Kidney (tissue), 14 donors: Measurements from ENCODE around the gene PCYOX1L. TPM values are rescaled to one million over a fixed set of nuclear protein-coding genes. Genes with fewer than 3 reads are reported as not detected.
A peak's percentile ranks its signal among the peaks of the same experiment; 100 is the strongest.

ENCODE experiments used
- DNase-seq, 5 donors: peaks; one replicate each; pipeline ENCODE4 v3.0.0-alpha.2; 2013 to 2020
- FAIRE-seq: peaks from 2 replicates; lab custom pipeline; 2012; peaks lifted over from hg19 to GRCh38; lab: Jason Lieb, UNC
- H3K27ac ChIP-seq, 2 donors: one replicate each; pipeline ENCODE4 v1.7.0; 2013; ENCODE audit warnings: low read depth in 2 of 2, low read length in 2 of 2, inconsistent platforms in 1 of 2
- H3K27me3 ChIP-seq: one replicate; pipeline ENCODE4 v1.7.1; 2013; ENCODE audit warnings: low read length, inconsistent platforms; ENCODE audit not compliant: control insufficient read depth, insufficient read depth
- H3K36me3 ChIP-seq, 3 donors: one replicate each; pipeline versions ENCODE4 v1.7.0 to v1.7.1; 2013; ENCODE audit warnings: low read length in 3 of 3, control low read depth in 1 of 3, inconsistent platforms in 1 of 3; ENCODE audit not compliant: insufficient read depth in 3 of 3, control insufficient read depth in 2 of 3
- H3K4me1 ChIP-seq, 3 donors: one replicate each; pipeline versions ENCODE4 v1.7.0 to v1.7.1; 2013; ENCODE audit warnings: low read length in 3 of 3, inconsistent platforms in 1 of 3, low read depth in 1 of 3; ENCODE audit not compliant: control insufficient read depth in 2 of 3, insufficient read depth in 2 of 3
- H3K4me3 ChIP-seq, 3 donors: one replicate each; pipeline versions ENCODE4 v1.7.0 to v1.8.1; 2013; ENCODE audit warnings: low read length in 3 of 3, control low read depth in 1 of 3, inconsistent platforms in 1 of 3
- H3K9ac ChIP-seq, 3 donors: one replicate each; pipeline versions ENCODE4 v1.7.0 to v1.7.1; 2013; ENCODE audit warnings: low read length in 3 of 3, control low read depth in 1 of 3, inconsistent platforms in 1 of 3
- H3K9me3 ChIP-seq, 3 donors: one replicate each; pipeline versions ENCODE4 v1.7.0 to v1.7.1; 2013; ENCODE audit warnings: low read length in 3 of 3, control low read depth in 1 of 3, inconsistent platforms in 1 of 3; ENCODE audit not compliant: control insufficient read depth in 2 of 3, insufficient read depth in 1 of 3
- intact Hi-C: fragments of 100-400 bp; cut with DNase I; formaldehyde crosslinking; loops from one replicate; pipeline ENCODE4 v1.11.1; 2022
- polyA plus RNA-seq: library from polyadenylated mRNA; stranded (reverse); fragments of 350-450 nt; fragmentation: Illumina TruSeq; extraction: RNeasy Lipid Tissue Mini Kit (QIAGEN cat#74804); gene quantifications from one replicate; pipeline ENCODE4 v1.2.3, GENCODE V29; 2014; ENCODE audit warnings: low read depth, low replicate concordance; ENCODE audit not compliant: insufficient read depth
- total RNA-seq: library from RNA; stranded (reverse); fragmentation: NEBNext Ultra II Directional; extraction: Animal tissue kit (Norgen Biotek cat#: 25700); gene quantifications from one replicate; pipeline ENCODE4 v1.2.1, GENCODE V29; 2021
- TF ChIP-seq, protein P1 (sequence below): IDR thresholded peaks from 3 replicates; pipeline ENCODE4 v1.5.1; 2012; ENCODE audit warnings: mild to moderate bottlenecking, moderate library complexity, borderline replicate concordance; ENCODE audit not compliant: insufficient read depth; ENCODE audit errors: extremely low read depth
- donor health status: control.
- donor health status: control.
- donor health status: control.
- donor health status: control.
- donor health status: control.
- donor health status: DM: yes; HTN: yes; CAD: no.
- donor health status: Normal renal cell carcinoma (clear cell type).

Gene PCYOX1L
- total and polyA plus RNA-seq, 2 donors from 2014 or later: 7.2 to 9.0 TPM

GRCh38 chr5:149345147-149345891 lies 12.5 kb upstream of the PCYOX1L start, which contains the start of gene GRPEL2:
TSS of gene GRPEL2 (plus strand) at chr5:149345499. CDS start at chr5:149345540, 41 bp downstream.
- peak within 1 kb of the TSS; percentile 87 to 98 (median 98) for H3K4me3 ChIP-seq
- no peaks in the 10 kb centered on the region for H3K9me3 ChIP-seq
- intact Hi-C loops: no loop called here
- peak within 1 kb of the TSS; percentile 59 to 80 for H3K27ac ChIP-seq
- DNase-seq: peak; percentile 97 to 99 (median 98)
- H3K27me3 ChIP-seq: no peaks in the 10 kb centered on the region
- TF ChIP-seq, protein P1, sequence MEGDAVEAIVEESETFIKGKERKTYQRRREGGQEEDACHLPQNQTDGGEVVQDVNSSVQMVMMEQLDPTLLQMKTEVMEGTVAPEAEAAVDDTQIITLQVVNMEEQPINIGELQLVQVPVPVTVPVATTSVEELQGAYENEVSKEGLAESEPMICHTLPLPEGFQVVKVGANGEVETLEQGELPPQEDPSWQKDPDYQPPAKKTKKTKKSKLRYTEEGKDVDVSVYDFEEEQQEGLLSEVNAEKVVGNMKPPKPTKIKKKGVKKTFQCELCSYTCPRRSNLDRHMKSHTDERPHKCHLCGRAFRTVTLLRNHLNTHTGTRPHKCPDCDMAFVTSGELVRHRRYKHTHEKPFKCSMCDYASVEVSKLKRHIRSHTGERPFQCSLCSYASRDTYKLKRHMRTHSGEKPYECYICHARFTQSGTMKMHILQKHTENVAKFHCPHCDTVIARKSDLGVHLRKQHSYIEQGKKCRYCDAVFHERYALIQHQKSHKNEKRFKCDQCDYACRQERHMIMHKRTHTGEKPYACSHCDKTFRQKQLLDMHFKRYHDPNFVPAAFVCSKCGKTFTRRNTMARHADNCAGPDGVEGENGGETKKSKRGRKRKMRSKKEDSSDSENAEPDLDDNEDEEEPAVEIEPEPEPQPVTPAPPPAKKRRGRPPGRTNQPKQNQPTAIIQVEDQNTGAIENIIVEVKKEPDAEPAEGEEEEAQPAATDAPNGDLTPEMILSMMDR: no peak
- peaks cover 0 to 5% (median 0%) of the 10 kb centered on the region in 3 donors for H3K4me1 ChIP-seq
- H3K9ac ChIP-seq: peak within 1 kb of the TSS; percentile 78 to 87 (median 84)
- FAIRE-seq: peak; percentile 38
- peaks cover 1 to 21% (median 8%) of the 10 kb centered on the region in 3 donors for H3K36me3 ChIP-seq

GRCh38 chr5:149345892-149346222 lies 12.0 kb upstream of the PCYOX1L start:
- FAIRE-seq (no peak), DNase-seq (peak in 1 of 5 donors; percentile 42)
- peaks cover 4 to 26% (median 12%) of the 10 kb centered on the region in 3 donors for H3K36me3 ChIP-seq
- no peaks in the 10 kb centered on the region for H3K27me3 ChIP-seq
- peak overlapping the region; percentile 78 to 87 (median 84) for H3K9ac ChIP-seq
- peaks cover 0 to 5% (median 0%) of the 10 kb centered on the region in 3 donors for H3K4me1 ChIP-seq
- no peaks in the 10 kb centered on the region for H3K9me3 ChIP-seq
- intact Hi-C loops: no loop called here
- peak overlapping the region; percentile 87 to 98 (median 98) for H3K4me3 ChIP-seq
- H3K27ac ChIP-seq: peak overlapping the region; percentile 49 to 59
- TF ChIP-seq, protein P1: no peak

GRCh38 chr5:149348518-149348917 lies 9.3 kb upstream of the PCYOX1L start:
- H3K27ac ChIP-seq: no peak overlapping the region
- TF ChIP-seq, protein P1: no peak
- H3K36me3 ChIP-seq: peaks cover 4 to 45% (median 21%) of the 10 kb centered on the region in 3 donors
- intact Hi-C loops: no loop called here
- H3K9ac ChIP-seq: no peak overlapping the region
- H3K9me3 ChIP-seq: no peaks in the 10 kb centered on the region
- H3K4me3 ChIP-seq: no peak overlapping the region
- no peak for DNase-seq
- peaks cover 0 to 5% (median 0%) of the 10 kb centered on the region in 3 donors for H3K4me1 ChIP-seq
- no peak for FAIRE-seq
- H3K27me3 ChIP-seq: no peaks in the 10 kb centered on the region
